Glutamatergic neuron (in vitro differentiated cells): ENCODE measurements around the gene TGM1. TPM values are rescaled to one million over a fixed set of nuclear protein-coding genes. Genes with fewer than 3 reads are reported as not detected.
A peak's percentile ranks its signal among the peaks of the same experiment; 100 is the strongest.
"Not testable (repeated sequence)": the region's sequence is repeated elsewhere in the genome, so short reads cannot be mapped to it uniquely, and the experiment has no call there.

Source experiments
- DNase-seq: peaks from one replicate; pipeline ENCODE4 v3.0.0; 2022
- H3K27ac Mint-ChIP-seq: one replicate; pipeline ENCODE4 v1.8.0; 2020; ENCODE audit warnings: mild to moderate bottlenecking, mixed read lengths, inconsistent platforms; ENCODE audit not compliant: unreplicated experiment
- H3K27me3 Mint-ChIP-seq: one replicate; pipeline ENCODE4 v1.8.0; 2020; ENCODE audit warnings: mild to moderate bottlenecking, moderate library complexity, mixed read lengths, inconsistent platforms; ENCODE audit not compliant: unreplicated experiment
- H3K36me3 Mint-ChIP-seq: one replicate; pipeline ENCODE4 v1.8.0; 2020; ENCODE audit warnings: mild to moderate bottlenecking, mixed read lengths, inconsistent platforms; ENCODE audit not compliant: unreplicated experiment
- H3K4me1 Mint-ChIP-seq: one replicate; pipeline ENCODE4 v1.8.0; 2020; ENCODE audit warnings: mild to moderate bottlenecking, low read depth, mixed read lengths, inconsistent platforms; ENCODE audit not compliant: unreplicated experiment
- H3K4me3 Mint-ChIP-seq: one replicate; pipeline ENCODE4 v1.8.0; 2020; ENCODE audit warnings: mild to moderate bottlenecking, mixed read lengths, inconsistent platforms; ENCODE audit not compliant: unreplicated experiment
- H3K9me3 Mint-ChIP-seq: one replicate; pipeline ENCODE4 v1.8.0; 2020; ENCODE audit warnings: mild to moderate bottlenecking, moderate library complexity, mixed read lengths, inconsistent platforms; ENCODE audit not compliant: unreplicated experiment
- CTCF ChIP-seq: fragments of 200-600 bp; sonication (generic); IDR thresholded peaks from one replicate; pipeline ENCODE4 v1.5.0; 2021; ENCODE audit not compliant: partially characterized antibody, unreplicated experiment
- total RNA-seq: library from RNA; stranded (reverse); fragmentation: NEBNext Ultra II Directional; extraction: Animal tissue kit (Norgen Biotek cat#: 25700); gene quantifications from one replicate; pipeline ENCODE4 v1.2.1, GENCODE V29; 2021; ENCODE audit not compliant: unreplicated experiment

The TGM1 gene
- total RNA-seq, 1 donor from 2014 or later = 4.2 TPM

DNA sequence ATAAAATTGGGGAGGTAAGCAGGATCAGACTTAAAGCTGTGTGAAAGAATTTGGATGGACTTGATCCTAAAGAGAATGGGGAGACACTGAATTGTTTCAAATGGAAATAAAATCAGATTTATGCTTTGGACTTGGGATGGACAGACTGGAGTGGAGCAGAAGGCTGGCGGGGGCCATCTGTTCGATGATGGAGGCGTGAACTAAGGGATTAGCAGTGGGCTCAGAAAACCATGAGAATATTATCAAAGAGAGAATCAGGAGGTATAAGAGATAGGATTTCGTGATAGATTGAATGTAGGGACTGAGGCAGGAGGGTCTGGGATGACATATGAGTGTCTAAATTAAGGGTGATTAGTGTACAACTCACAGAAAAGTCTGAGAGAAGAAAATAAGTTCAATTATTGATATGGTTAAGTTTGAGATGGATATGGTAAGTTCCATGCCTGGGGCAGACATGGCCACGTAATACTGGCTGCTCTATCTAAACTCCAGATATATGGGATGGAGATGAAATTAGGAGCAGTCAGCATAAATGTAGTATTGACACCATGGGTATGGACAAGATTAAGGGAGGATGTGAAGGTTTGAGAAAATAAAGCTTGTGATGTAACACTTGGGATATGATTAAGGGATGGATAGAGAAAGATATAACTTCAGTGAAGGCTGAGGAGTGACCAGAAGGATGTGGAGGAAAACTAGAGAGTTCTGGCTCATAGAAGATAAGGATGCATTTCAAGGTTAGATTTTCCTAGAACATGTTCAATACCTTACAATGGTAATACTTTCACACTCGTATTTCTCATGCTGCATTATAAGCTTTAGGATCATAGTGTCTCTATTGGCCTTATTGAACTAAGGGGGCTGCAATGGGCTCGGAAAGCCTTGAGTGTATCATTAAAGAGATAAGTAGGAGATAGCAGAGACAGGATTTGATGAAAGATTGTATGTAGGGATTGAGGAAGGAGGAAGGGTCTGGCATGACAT lies 58.5 kb downstream of the TGM1 start:
- H3K27ac Mint-ChIP-seq = peak overlapping the region; percentile 65

DNA sequence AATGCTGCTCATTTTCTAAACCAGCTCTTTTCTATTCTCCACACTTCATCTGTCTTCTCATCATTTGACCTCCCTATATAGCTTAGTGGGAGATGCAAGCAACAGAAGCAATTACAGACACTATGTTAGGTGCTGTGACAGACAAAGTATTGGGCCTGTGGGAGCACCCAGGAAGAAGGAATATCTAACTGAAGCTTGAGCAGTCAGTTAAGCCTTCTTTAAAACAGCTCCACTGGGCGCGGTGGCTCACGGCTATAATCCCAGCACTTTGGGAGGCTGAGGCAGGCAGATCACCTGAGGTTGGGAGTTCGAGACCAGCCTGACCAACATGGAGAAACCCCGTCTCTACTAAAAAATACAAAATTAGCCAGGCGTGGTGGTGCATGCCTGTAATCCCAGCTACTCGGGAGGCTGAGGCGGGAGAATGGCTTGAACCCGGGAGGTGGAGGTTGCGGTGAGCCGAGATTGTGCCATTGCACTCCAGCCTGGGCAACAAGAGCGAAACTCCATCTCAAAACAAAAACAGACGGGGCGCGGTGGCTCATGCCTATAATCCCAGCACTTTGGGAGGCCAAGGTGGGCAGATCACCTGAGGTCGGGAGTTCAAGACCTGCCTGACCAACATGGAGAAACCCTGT lies 59.6 kb downstream of the TGM1 start:
- not testable (repeated sequence) for DNase-seq, H3K4me3 Mint-ChIP-seq, H3K27ac Mint-ChIP-seq, H3K4me1 Mint-ChIP-seq, H3K27me3 Mint-ChIP-seq, H3K9me3 Mint-ChIP-seq
- peaks cover 15% of the 10 kb centered on the region for H3K36me3 Mint-ChIP-seq

More for the DNA sequence above, 58.5 kb downstream of the TGM1 start:
- DNase-seq = no peak
- Mint-ChIP-seq H3K9me3 (peaks cover 4% of the 10 kb centered on the region), H3K27me3 (peaks cover 8% of the 10 kb centered on the region), H3K4me1 (peaks cover 9% of the 10 kb centered on the region), H3K36me3 (peaks cover 15% of the 10 kb centered on the region), H3K4me3 (peak overlapping the region; percentile 37)
- TF ChIP-seq CTCF = no peak

GRCh38 chr14:24202538-24202937 lies 60.4 kb downstream of the TGM1 start:
- not testable (repeated sequence) for H3K27me3 Mint-ChIP-seq, H3K9me3 Mint-ChIP-seq, H3K4me3 Mint-ChIP-seq, H3K4me1 Mint-ChIP-seq, DNase-seq
- Mint-ChIP-seq H3K36me3 (peaks cover 15% of the 10 kb centered on the region), H3K27ac (peak overlapping the region; percentile 4)

Other genes with a start within 250 kb of the TGM1 start
- 108 TPM for gene CARMIL3, start 211.2 kb downstream of the TGM1 start, total RNA-seq
- gene CPNE6, start 191.6 kb downstream of the TGM1 start, total RNA-seq = 0.44 TPM
- gene PCK2, start 168.9 kb downstream of the TGM1 start, total RNA-seq = 99.9 TPM
- 54.1 TPM for gene DCAF11, start 148.4 kb downstream of the TGM1 start, total RNA-seq
- gene NRL, start 148.2 kb downstream of the TGM1 start, total RNA-seq = 3.7 TPM
- 0.66 TPM for gene FITM1, start 132.5 kb downstream of the TGM1 start, total RNA-seq
- gene PSME1, start 127.0 kb downstream of the TGM1 start, total RNA-seq = 35.7 TPM
- gene EMC9, start 121.6 kb downstream of the TGM1 start, total RNA-seq = 18.1 TPM
- 58.9 TPM for gene PSME2, start 116.6 kb downstream of the TGM1 start, total RNA-seq
- gene RNF31, start 115.7 kb downstream of the TGM1 start, total RNA-seq = 88.2 TPM
- 31.0 TPM for gene IRF9, start 101.9 kb downstream of the TGM1 start, total RNA-seq
- 136 TPM for gene REC8, start 91.1 kb downstream of the TGM1 start, total RNA-seq
- gene IPO4, start 74.4 kb downstream of the TGM1 start, total RNA-seq = 25.5 TPM
- 35.0 TPM for gene TM9SF1, start 67.7 kb downstream of the TGM1 start, total RNA-seq
- not detected for gene TSSK4, start 57.5 kb downstream of the TGM1 start, total RNA-seq
- gene CHMP4A, start 49.7 kb downstream of the TGM1 start, total RNA-seq = 32.4 TPM
- 25.5 TPM for gene MDP1, start 47.1 kb downstream of the TGM1 start, total RNA-seq
- 169 TPM for gene NEDD8, start 30.8 kb downstream of the TGM1 start, total RNA-seq
- gene GMPR2, start 30.2 kb downstream of the TGM1 start, total RNA-seq = 55.8 TPM
- gene TINF2, start 20.6 kb downstream of the TGM1 start, total RNA-seq = 67.0 TPM
- 30.3 TPM for gene RABGGTA, start 8.4 kb upstream of the TGM1 start, total RNA-seq
- 25.1 TPM for gene DHRS1, start 36.6 kb upstream of the TGM1 start, total RNA-seq
- 29.2 TPM for gene NOP9, start 36.7 kb upstream of the TGM1 start, total RNA-seq
- gene CIDEB, start 44.8 kb upstream of the TGM1 start, total RNA-seq = 1.8 TPM
- gene LTB4R2, start 47.0 kb upstream of the TGM1 start, total RNA-seq = 8.9 TPM
- 7.1 TPM for gene LTB4R, start 48.3 kb upstream of the TGM1 start, total RNA-seq
- gene ADCY4, start 71.9 kb upstream of the TGM1 start, total RNA-seq = not detected
- gene RIPK3, start 76.8 kb upstream of the TGM1 start, total RNA-seq = not detected
- 11.4 TPM for gene NFATC4, start 105.0 kb upstream of the TGM1 start, total RNA-seq
- gene NYNRIN, start 135.8 kb upstream of the TGM1 start, total RNA-seq = 33.5 TPM
- 0.51 TPM for gene CBLN3, start 166.5 kb upstream of the TGM1 start, total RNA-seq
- 28.9 TPM for gene KHNYN, start 166.8 kb upstream of the TGM1 start, total RNA-seq
- gene SDR39U1, start 179.6 kb upstream of the TGM1 start, total RNA-seq = 70.4 TPM
- not detected for gene CMA1, start 245.1 kb upstream of the TGM1 start, total RNA-seq